GM12864 (cell line): ENCODE results near the gene OGFR.

Experiments
- DNase-seq: peaks from one replicate; pipeline ENCODE4 v3.0.0-alpha.2; 2011; ENCODE audit warnings: low read depth
- H3K4me3 ChIP-seq: 2 replicates; pipeline ENCODE4 v1.5.1; 2011; ENCODE audit warnings: mild to moderate bottlenecking, low read depth, low read length, control low read depth
- TF ChIP-seq, protein P1 (sequence below): IDR thresholded peaks from 2 replicates; pipeline ENCODE4 v1.5.1; 2011; ENCODE audit warnings: low read depth, mild to moderate bottlenecking, moderate library complexity, low read length, control low read depth, inconsistent platforms; ENCODE audit errors: missing control alignments

The OGFR gene

DNA sequence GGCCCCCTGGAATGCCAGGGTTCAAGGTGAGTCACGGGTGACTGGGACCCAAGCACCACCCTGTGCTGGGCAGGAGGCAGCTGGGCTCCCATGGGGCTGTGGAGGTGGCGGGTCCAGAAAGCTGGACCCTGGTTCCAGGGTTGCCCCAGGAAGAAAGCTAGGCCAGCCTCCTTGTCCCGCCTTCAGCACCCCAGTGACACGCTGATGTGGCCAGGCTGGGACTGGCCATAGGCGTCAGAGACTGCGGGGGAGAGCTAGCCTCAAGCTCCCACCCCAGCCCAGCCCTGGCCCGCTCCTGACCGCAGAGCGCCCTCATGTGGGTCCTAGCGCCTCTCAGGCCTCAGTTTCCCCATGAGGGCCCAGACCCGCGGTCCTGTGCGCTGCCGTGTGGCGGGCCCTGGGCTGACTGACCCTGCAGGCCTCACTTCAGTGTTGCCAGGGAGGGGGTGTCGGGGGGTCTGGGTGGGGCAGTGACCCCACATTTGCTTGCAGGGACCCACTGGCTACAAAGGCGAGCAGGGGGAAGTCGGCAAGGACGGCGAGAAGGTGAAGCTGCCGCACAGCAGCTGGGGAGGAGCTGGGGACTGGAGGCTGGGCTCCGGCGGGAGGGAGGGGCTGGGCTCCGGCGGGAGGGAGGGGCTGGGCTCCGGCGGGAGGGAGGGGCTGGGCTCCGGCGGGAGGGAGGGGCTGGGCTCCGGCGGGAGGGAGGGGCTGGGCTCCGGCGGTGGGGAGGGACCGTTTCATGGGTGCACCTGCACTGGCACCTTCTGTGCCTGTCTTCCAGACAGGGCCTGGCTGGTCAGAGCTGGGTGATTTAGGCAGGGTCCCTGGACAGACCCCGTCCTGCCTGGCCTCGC is 20.1 kb downstream of the OGFR start:
- TF ChIP-seq, protein P1, sequence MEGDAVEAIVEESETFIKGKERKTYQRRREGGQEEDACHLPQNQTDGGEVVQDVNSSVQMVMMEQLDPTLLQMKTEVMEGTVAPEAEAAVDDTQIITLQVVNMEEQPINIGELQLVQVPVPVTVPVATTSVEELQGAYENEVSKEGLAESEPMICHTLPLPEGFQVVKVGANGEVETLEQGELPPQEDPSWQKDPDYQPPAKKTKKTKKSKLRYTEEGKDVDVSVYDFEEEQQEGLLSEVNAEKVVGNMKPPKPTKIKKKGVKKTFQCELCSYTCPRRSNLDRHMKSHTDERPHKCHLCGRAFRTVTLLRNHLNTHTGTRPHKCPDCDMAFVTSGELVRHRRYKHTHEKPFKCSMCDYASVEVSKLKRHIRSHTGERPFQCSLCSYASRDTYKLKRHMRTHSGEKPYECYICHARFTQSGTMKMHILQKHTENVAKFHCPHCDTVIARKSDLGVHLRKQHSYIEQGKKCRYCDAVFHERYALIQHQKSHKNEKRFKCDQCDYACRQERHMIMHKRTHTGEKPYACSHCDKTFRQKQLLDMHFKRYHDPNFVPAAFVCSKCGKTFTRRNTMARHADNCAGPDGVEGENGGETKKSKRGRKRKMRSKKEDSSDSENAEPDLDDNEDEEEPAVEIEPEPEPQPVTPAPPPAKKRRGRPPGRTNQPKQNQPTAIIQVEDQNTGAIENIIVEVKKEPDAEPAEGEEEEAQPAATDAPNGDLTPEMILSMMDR = no peak
- no peak overlapping the region for H3K4me3 ChIP-seq
- no peak for DNase-seq

DNA sequence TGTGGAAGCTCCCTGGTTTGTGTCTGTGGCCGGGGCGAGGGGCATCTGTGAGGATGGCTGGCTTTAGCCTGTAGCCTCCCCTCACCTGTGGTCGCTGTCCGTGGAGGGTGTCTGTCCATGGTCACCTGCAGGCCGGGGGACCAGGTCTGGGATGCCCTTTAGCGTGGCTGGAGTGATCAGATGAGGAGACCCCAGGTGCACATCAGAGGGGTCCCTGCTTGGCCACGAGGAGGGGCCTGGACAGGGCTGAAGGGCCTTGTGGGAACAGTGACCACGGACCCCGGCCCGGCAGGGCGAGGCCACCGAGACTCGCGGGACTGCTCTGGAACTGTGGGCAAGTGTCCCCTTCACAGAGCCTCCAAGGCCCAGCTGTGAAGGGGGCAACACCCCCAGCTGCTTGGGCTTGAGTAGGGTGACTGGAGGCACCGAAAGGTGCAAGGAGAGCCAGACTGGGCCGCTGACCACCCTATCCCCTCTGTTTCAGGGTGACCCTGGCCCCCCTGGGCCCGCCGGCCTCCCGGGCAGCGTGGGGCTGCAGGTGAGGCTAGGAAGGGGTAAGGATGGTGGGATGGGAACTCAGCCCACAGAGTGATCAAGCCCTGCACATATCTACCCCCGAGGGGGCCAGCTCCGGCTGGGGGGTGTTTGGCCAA is 20.8 kb downstream of the OGFR start:
- H3K4me3 ChIP-seq = no peak overlapping the region
- TF ChIP-seq, protein P1 = no peak
- DNase-seq = no peak

DNA sequence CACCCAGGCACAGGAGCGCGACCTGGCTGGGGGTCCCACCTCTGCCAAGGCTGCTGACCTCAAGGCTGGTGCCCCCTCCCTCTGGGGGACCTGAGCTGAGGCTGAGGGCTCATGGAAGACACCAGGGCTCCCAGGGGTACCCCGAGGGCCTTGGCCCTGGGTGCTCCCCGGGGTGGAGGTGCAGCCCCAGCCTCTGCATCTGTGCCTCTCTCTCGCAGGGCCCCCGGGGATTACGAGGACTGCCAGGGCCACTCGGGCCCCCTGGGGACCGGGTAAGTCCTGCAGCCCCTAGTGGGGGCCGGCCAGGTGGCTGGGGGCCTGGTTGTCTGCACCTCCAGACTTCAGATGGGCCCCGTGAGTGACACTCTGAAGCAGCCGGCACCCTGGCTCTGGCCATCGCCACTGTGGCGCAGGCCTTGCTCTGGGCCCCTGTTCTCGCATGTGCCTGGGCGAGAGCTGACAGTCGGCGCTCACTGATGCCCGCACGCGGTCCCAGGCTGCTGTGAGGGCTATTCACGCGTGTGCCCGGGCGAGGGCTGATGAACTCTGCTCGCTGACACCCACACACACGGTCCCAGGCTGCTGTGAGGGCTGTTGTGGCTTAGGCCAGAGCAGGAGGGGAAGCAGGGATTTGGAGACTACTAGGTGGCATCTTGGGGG is 21.5 kb downstream of the OGFR start:
- TF ChIP-seq, protein P1 = no peak
- H3K4me3 ChIP-seq = no peak overlapping the region
- no peak for DNase-seq

DNA sequence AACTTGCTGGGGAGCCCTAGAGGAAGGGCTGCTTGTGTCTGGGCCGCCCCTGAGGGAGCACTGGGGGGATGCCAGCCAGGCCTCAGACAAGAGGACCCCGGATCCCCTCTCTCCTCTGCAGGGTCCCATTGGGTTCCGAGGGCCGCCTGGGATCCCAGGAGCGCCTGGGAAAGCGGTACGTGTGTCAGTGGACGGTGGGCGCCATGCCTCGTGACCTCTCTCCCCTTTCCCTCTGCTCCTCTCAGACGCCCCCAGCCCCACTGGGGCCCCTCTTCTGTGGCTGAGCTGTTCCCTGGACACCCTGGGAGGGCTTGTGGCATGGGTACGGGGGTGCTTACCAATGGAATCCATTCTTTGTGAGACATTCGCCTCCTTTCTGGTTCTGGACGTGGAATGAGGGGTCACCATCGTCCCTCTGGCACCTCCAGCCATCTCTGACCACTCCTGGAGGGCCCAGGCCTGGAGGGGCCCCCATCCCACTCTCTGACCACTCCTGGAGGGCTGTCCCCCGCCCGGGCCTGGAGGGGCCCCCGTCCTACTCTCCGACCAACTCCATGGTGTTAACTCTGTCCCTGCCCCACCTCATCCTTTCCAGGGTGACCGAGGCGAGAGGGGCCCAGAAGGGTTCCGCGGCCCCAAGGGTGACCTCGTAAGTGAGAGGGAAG is 22.1 kb downstream of the OGFR start:
- TF ChIP-seq, protein P1 = no peak
- no peak overlapping the region for H3K4me3 ChIP-seq
- no peak for DNase-seq

DNA sequence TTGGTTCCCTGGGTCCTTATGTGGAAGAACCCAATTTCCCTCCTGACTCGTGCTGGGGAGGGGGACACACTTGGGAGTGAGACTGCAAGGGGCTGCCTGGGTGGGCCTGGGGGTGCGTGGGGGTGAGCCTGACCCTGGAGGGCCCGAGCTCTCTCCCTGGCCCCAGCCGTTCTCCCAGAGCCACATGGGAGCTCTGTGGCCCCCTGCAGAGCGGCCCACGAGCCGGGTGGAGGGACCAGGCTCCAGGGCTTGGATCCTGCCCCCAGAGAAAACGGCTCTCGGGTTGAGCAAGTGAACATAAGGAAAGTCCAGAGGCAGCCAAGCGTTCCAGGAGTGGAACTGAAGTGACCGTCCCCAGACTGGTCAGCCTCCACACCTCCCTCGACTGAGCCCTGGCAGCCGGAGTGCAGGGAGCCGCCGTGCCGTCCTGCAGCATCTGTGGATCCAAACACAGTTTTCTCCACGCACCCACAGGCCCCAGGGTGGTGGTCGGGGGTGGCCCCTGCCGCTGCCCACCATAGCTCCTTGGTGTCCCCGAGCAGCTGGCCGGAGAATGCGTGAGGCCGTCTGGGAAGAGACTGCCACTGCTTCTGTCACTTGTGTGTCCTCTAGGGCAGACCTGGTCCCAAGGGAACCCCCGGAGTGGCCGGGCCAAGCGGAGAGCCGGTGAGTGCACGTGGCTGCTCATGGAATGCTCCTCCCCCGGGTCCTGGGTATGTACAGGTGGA is 22.8 kb downstream of the OGFR start:
- TF ChIP-seq, protein P1 = no peak
- no peak for DNase-seq
- no peak overlapping the region for H3K4me3 ChIP-seq

DNA sequence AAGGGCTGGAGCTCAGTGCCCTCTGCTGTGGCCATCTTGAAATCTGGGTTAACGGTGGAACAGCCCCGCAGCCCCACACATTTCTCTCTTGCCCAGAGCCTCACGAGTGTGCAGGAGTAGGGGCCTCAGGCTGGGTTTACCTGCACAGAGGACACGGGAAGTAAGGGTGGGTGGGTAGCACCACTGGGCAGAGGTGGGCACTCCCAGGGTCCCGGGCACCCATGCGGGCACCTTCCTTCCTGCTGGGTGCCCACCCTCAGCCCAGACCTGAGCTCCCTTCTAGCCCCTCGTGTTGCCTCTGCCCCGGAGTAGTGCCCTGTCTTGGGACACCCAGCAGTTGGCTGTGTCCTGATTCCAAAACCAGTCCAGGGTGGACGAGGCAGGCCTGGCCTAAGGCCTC is 23.4 kb downstream of the OGFR start:
- TF ChIP-seq, protein P1 = no peak
- H3K4me3 ChIP-seq = no peak overlapping the region
- no peak for DNase-seq
